Osteocyte (in vitro differentiated cells): Measurements from ENCODE around the gene PTGDR. TPM values are rescaled to one million over a fixed set of nuclear protein-coding genes. Genes with fewer than 3 reads are reported as not detected.

Experiments
- DNase-seq: peaks from one replicate; pipeline ENCODE4 v3.0.0; 2021; ENCODE audit warnings: mixed read lengths; ENCODE audit not compliant: unreplicated experiment; ENCODE audit errors: extremely low spot score
- H3K27ac Mint-ChIP-seq: one replicate; pipeline ENCODE4 v1.8.0; 2021; ENCODE audit warnings: mild to moderate bottlenecking, mixed read lengths; ENCODE audit not compliant: unreplicated experiment
- H3K27me3 Mint-ChIP-seq: one replicate; pipeline ENCODE4 v1.8.0; 2021; ENCODE audit warnings: mixed read lengths; ENCODE audit not compliant: unreplicated experiment
- H3K36me3 Mint-ChIP-seq: one replicate; pipeline ENCODE4 v1.8.0; 2021; ENCODE audit warnings: mixed read lengths; ENCODE audit not compliant: unreplicated experiment
- H3K4me1 Mint-ChIP-seq: one replicate; pipeline ENCODE4 v1.8.0; 2021; ENCODE audit warnings: mixed read lengths; ENCODE audit not compliant: unreplicated experiment
- H3K4me3 Mint-ChIP-seq: one replicate; pipeline ENCODE4 v1.8.0; 2021; ENCODE audit warnings: mild to moderate bottlenecking, moderate library complexity, mixed read lengths; ENCODE audit not compliant: unreplicated experiment
- H3K9me3 Mint-ChIP-seq: one replicate; pipeline ENCODE4 v1.8.0; 2021; ENCODE audit warnings: mixed read lengths; ENCODE audit not compliant: unreplicated experiment
- CTCF ChIP-seq: fragments of 200-600 bp; sonication (generic); IDR thresholded peaks from 2 replicates; pipeline ENCODE4 v1.5.0; 2021; ENCODE audit warnings: antibody characterized with exemption, mild to moderate bottlenecking, moderate library complexity
- total RNA-seq: library from RNA; stranded (reverse); gene quantifications from 2 replicates; pipeline ENCODE4 v1.2.1, GENCODE V29; 2021

PTGDR gene
- total RNA-seq, 1 donor from 2014 or later: not detected

DNA sequence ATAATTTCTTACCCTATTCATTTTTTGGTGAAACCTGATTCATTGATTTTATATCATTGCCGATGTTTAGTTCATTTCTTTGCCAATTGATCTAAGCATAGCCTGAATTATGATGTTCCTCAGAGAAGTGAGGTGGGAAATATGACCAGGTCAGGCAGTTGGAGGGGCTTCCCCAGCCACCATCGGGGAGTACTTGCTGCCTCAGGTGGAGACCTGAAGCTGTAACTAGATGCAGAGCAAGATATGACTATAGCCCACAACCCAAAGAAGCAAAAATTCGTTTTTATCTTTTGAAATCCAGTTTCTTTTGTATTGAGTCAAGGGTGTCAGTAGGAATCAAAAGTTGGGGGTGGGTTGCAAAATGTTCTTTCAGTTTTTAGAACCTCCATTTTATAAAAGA lies 7.9 kb downstream of the PTGDR start:
- no peaks in the 10 kb centered on the region for H3K36me3 Mint-ChIP-seq

DNA sequence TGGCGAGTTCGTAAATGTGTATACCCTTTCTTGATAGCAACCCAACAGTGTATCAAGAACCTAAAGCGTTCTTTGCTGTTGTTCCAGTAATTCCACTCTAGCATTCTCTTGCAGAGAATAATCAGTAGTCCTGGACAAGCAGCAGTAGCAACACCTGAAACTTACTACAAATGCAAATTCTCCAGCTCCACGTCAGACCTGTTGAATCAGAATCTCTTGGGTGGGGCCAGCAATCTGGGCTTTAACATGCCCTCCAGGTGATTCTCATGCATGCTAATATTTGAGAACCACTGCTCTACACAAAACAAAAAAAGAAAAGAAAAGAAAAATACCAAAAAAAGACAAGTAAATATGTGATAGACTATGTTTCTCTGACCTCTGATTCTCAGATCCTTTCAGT lies 10.1 kb downstream of the PTGDR start:
- H3K4me1 Mint-ChIP-seq: no peaks in the 10 kb centered on the region
- peaks cover 59% of the 10 kb centered on the region for H3K27me3 Mint-ChIP-seq

More for the DNA sequence above, 7.9 kb downstream of the PTGDR start:
- no peak overlapping the region for H3K4me3 Mint-ChIP-seq
- H3K9me3 Mint-ChIP-seq: no peaks in the 10 kb centered on the region
- no peak for TF ChIP-seq CTCF
- DNase-seq: no peak
- no peaks in the 10 kb centered on the region for H3K4me1 Mint-ChIP-seq
- no peak overlapping the region for H3K27ac Mint-ChIP-seq
- H3K27me3 Mint-ChIP-seq: peaks cover 71% of the 10 kb centered on the region

GRCh38 chr14:52279408-52279807 lies 11.9 kb downstream of the PTGDR start:
- peaks cover 2% of the 10 kb centered on the region for H3K4me1 Mint-ChIP-seq

More for the DNA sequence above, 10.1 kb downstream of the PTGDR start:
- Mint-ChIP-seq H3K27ac (no peak overlapping the region), H3K9me3 (no peaks in the 10 kb centered on the region), H3K36me3 (no peaks in the 10 kb centered on the region), H3K4me3 (no peak overlapping the region)
- no peak for DNase-seq
- TF ChIP-seq CTCF: no peak

DNA sequence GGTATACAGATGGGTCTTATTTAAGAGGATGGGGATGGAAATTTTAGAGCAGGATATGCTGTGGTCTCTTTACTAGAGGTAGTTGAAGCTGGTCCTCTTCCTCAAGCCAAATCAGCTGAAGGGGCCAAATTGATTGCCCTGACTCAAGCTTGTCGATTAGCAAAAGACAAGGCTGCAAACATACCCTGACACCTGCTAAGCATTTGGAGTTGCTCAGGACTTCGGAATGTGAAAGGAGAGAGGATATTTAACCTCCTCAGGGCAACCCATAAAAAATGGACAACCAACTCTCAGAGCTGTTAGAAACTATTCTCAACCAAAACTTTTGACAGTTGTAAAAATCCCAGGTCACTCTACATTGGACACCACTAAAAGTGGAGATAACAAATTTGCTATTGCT lies 15.6 kb downstream of the PTGDR start:
- Mint-ChIP-seq H3K9me3 (no peaks in the 10 kb centered on the region), H3K27ac (no peak overlapping the region), H3K36me3 (no peaks in the 10 kb centered on the region), H3K27me3 (peaks cover 35% of the 10 kb centered on the region), H3K4me3 (no peak overlapping the region), H3K4me1 (peaks cover 2% of the 10 kb centered on the region)
- TF ChIP-seq CTCF: no peak
- DNase-seq: no peak

More at GRCh38 chr14:52279408-52279807, 11.9 kb downstream of the PTGDR start:
- no peak for DNase-seq
- H3K9me3 Mint-ChIP-seq: no peaks in the 10 kb centered on the region
- no peaks in the 10 kb centered on the region for H3K36me3 Mint-ChIP-seq
- TF ChIP-seq CTCF: no peak
- H3K4me3 Mint-ChIP-seq: no peak overlapping the region
- H3K27me3 Mint-ChIP-seq: peaks cover 48% of the 10 kb centered on the region
- H3K27ac Mint-ChIP-seq: no peak overlapping the region

DNA sequence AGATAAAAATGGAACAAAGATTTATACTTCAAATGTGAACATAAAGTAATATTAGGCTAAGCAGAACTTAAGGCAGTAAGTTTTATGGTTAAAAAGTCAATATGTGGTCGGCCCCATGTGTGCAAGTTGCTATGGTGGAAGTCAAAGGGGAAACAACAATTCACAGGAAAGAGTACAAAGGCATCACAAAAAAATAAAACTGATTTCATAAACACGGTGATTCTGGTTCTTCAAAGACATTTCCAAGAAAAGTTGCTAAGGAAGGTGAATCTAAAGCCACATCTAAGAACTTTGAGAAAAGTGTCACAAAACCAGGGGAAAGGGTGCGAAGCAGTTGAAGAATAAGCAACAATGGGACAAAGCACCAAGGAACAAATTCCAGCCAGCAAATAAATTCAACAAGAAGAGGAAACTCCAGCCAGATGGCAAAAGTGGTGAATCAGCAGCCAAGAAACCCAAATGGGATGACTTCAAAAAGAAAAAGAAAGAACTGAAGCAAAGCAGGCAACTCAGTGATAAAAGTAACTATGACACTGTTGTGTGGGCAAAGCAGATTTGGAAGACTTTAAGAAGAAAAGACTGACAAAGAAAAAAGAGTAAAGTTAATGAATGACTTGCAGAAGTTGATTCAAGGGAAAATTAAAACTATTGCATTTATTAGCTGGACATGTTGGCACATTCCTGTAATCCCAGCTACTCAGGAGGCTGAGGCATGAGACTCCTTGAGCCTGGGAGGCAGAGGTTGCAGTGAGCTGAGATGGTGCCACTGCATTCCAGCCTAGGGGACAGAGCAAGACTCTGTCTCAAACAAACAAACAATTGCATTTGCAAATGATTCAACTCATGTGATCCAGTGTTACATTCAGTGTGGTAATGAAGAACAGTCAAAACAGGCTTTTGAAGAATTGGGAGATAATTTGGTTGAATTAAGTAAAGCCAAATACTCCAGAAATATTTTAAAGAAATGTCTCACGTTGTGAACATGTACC lies 19.5 kb downstream of the PTGDR start:
- Mint-ChIP-seq H3K9me3 (no peaks in the 10 kb centered on the region), H3K4me1 (peaks cover 2% of the 10 kb centered on the region), H3K27me3 (peaks cover 52% of the 10 kb centered on the region), H3K27ac (no peak overlapping the region), H3K4me3 (no peak overlapping the region), H3K36me3 (no peaks in the 10 kb centered on the region)
- TF ChIP-seq CTCF: no peak
- no peak for DNase-seq
